Endothelial cell (in vitro differentiated cells): ENCODE results near the gene ADM2. TPM values are rescaled to one million over a fixed set of nuclear protein-coding genes. Genes with fewer than 3 reads are reported as not detected.

Source experiments
- DNase-seq: peaks from one replicate; pipeline ENCODE4 v3.0.0; 2021; ENCODE audit warnings: low spot score
- H3K27ac Mint-ChIP-seq: one replicate; pipeline ENCODE4 v1.8.0; 2021; ENCODE audit warnings: mixed read lengths, inconsistent platforms; ENCODE audit not compliant: unreplicated experiment
- H3K27me3 Mint-ChIP-seq: one replicate; pipeline ENCODE4 v1.8.0; 2021; ENCODE audit warnings: mild to moderate bottlenecking, moderate library complexity, mixed read lengths, inconsistent platforms; ENCODE audit not compliant: unreplicated experiment
- H3K36me3 Mint-ChIP-seq: one replicate; pipeline ENCODE4 v1.8.0; 2021; ENCODE audit warnings: mild to moderate bottlenecking, low read depth, mixed read lengths, inconsistent platforms; ENCODE audit not compliant: unreplicated experiment
- H3K4me1 Mint-ChIP-seq: one replicate; pipeline ENCODE4 v1.8.0; 2021; ENCODE audit warnings: mild to moderate bottlenecking, mixed read lengths, inconsistent platforms; ENCODE audit not compliant: unreplicated experiment
- H3K4me3 Mint-ChIP-seq: one replicate; pipeline ENCODE4 v1.8.0; 2021; ENCODE audit warnings: mild to moderate bottlenecking, mixed read lengths, inconsistent platforms; ENCODE audit not compliant: unreplicated experiment
- H3K9me3 Mint-ChIP-seq: one replicate; pipeline ENCODE4 v1.8.0; 2021; ENCODE audit warnings: mixed read lengths, inconsistent platforms; ENCODE audit not compliant: unreplicated experiment
- total RNA-seq: library from RNA; stranded (reverse); fragmentation: NEBNext Ultra II Directional; extraction: Animal tissue kit (Norgen Biotek cat#: 25700); gene quantifications from one replicate; pipeline ENCODE4 v1.2.1, GENCODE V29; 2021; ENCODE audit not compliant: unreplicated experiment
- TF ChIP-seq, protein P1 (sequence below): fragments of 200-600 bp; sonication (generic); IDR thresholded peaks from one replicate; pipeline ENCODE4 v1.5.0; 2021; ENCODE audit warnings: antibody characterized with exemption; ENCODE audit not compliant: unreplicated experiment

Gene ADM2
- total RNA-seq, 1 donor from 2014 or later: 0.36 TPM

DNA sequence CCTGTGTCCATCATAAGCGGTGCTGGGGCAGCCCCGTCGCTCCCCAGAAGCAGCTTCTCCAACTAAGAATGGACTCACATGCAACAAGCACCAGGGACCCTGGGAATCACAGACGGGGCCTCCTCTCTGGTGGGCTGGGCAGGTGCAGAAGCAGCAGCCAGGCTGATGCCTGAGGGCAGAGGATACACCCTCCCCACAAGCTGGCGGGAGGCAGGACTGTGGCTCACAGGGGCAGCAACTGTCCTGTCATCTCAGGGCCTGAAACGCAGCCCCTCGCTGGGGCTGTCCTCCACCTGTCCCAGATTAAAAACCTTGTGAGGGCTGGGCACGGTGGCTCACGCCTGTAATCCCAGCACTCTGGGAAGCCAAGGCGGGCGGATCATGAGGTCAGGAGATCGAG, 3.4 kb upstream of the ADM2 start:
- H3K27ac Mint-ChIP-seq: no peak overlapping the region
- TF ChIP-seq, protein P1, sequence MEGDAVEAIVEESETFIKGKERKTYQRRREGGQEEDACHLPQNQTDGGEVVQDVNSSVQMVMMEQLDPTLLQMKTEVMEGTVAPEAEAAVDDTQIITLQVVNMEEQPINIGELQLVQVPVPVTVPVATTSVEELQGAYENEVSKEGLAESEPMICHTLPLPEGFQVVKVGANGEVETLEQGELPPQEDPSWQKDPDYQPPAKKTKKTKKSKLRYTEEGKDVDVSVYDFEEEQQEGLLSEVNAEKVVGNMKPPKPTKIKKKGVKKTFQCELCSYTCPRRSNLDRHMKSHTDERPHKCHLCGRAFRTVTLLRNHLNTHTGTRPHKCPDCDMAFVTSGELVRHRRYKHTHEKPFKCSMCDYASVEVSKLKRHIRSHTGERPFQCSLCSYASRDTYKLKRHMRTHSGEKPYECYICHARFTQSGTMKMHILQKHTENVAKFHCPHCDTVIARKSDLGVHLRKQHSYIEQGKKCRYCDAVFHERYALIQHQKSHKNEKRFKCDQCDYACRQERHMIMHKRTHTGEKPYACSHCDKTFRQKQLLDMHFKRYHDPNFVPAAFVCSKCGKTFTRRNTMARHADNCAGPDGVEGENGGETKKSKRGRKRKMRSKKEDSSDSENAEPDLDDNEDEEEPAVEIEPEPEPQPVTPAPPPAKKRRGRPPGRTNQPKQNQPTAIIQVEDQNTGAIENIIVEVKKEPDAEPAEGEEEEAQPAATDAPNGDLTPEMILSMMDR: no peak
- peaks cover 39% of the 10 kb centered on the region for H3K27me3 Mint-ChIP-seq
- DNase-seq: no peak
- peaks cover 13% of the 10 kb centered on the region for H3K4me1 Mint-ChIP-seq
- H3K4me3 Mint-ChIP-seq: no peak overlapping the region
- H3K9me3 Mint-ChIP-seq: no peaks in the 10 kb centered on the region
- H3K36me3 Mint-ChIP-seq: no peaks in the 10 kb centered on the region

DNA sequence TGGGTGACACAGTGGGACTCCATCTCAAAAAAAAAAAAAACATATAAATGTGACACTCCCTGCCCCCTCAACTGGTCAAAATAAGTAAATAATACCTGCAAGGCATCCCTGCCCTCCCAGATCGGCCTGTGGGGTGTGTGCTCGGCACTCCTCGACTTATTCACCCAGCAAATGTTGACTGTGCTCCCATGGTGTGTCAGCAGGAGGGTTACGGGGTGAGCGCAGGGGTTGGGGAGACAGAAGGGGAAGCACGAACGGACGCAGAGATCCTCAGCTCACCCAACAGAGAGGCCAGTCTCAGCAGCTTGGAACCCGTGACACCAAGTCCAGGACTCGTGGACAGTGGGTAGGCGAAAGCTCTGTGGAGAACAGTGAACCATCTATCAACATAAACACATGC, 1.6 kb upstream of the ADM2 start:
- TF ChIP-seq, protein P1: no peak
- Mint-ChIP-seq H3K4me1 (no peaks in the 10 kb centered on the region), H3K27ac (no peak overlapping the region), H3K27me3 (peaks cover 28% of the 10 kb centered on the region), H3K36me3 (no peaks in the 10 kb centered on the region), H3K9me3 (no peaks in the 10 kb centered on the region), H3K4me3 (no peak overlapping the region)
- no peak for DNase-seq

DNA sequence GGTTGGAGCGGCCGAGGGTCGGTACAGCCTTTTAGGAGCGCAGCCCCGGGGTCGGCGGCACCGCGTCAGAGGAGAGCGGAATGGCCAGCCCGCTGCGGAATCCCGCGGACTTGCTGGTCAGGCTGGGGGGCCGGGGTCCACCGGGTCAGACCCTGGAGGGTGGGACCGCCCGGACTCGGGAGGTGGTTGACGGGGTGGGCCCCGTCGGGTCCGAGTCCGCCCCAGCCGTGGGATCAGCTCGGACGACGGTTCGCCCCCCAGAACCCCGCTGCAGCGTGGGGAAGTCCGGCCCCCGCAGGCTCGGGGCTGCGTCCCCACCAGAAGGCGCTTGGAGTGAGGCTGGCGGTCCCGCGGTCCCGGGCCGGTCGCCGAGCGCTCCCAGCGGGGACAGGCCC, 301 bp upstream of the ADM2 start:
- Mint-ChIP-seq H3K27ac (no peak overlapping the region), H3K36me3 (no peaks in the 10 kb centered on the region), H3K4me1 (no peaks in the 10 kb centered on the region), H3K9me3 (no peaks in the 10 kb centered on the region), H3K27me3 (peaks cover 32% of the 10 kb centered on the region), H3K4me3 (peak overlapping the region; percentile 25)
- TF ChIP-seq, protein P1: no peak
- no peak for DNase-seq

DNA sequence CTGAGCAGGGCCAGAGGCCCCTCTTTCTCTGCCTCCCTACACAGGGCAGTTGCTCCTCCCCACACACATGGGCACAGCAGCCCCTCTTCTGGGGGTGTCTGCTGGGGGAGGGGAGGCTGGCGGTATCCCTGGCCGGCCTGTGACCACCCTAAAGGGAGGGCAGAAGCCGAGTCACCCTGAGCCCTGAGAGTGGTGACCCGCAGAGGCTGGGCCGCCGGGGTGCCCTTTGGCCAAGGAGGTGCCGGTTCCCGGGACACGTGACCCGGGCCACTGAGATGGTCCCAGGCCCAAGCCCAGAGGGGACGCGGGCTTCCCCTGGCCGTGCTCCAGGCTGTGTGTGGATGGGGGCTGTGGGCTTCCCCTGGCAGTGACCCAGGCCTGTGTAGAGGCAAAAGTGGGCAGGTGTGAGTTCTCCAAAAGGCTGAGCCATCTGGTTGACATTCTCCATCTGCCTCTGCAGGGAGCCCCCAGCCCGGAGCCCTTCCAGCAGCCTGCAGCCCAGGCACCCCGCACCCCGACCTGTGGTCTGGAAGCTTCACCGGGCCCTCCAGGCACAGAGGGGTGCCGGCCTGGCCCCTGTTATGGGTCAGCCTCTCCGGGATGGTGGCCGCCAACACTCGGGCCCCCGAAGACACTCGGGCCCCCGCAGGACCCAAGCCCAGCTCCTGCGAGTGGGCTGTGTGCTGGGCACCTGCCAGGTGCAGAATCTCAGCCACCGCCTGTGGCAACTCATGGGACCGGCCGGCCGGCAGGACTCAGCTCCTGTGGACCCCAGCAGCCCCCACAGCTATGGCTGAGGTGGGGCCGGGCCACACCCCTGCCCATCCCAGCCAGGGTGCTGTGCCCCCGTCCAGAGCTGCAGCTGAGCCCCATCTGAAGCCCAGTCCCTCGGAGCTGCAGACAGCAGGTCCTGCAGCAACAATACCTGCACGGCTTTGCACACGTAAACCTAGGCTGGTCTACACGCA, 1.0 kb downstream of the ADM2 start:
- TF ChIP-seq, protein P1: no peak
- Mint-ChIP-seq H3K4me3 (no peak overlapping the region), H3K27me3 (peaks cover 26% of the 10 kb centered on the region), H3K9me3 (no peaks in the 10 kb centered on the region), H3K27ac (no peak overlapping the region), H3K36me3 (no peaks in the 10 kb centered on the region), H3K4me1 (no peaks in the 10 kb centered on the region)
- DNase-seq: no peak

DNA sequence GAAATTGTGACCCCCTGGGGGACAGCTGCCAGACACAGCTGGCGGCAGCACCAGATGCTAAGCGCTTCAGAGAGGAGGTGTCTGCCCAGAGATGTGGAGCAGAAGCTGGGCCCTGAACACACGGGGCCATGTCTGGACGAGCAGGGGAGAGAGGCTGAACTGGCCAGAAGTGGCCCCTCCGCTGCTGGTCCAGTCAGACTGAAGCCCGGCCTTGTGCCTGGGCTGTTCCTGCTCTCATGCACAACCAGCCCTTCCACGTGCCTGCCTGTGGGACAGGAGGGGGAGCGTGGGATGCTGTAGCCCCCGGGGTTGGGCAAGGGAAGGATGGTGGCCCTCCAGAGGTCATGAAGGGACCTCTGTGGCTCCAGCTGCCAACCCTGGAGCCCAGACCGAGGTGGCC, 1.8 kb downstream of the ADM2 start:
- no peak for DNase-seq
- no peak overlapping the region for H3K4me3 Mint-ChIP-seq
- no peaks in the 10 kb centered on the region for H3K4me1 Mint-ChIP-seq
- H3K27ac Mint-ChIP-seq: no peak overlapping the region
- H3K27me3 Mint-ChIP-seq: peaks cover 26% of the 10 kb centered on the region
- TF ChIP-seq, protein P1: no peak
- no peaks in the 10 kb centered on the region for H3K36me3 Mint-ChIP-seq
- H3K9me3 Mint-ChIP-seq: no peaks in the 10 kb centered on the region
